HG02870 (cell line): ENCODE data around the gene BABAM2.

ENCODE experiments used
- ATAC-seq: cut with Tn5 transposase; IDR thresholded peaks from one replicate; pipeline ENCODE4 v1.9.1; 2021; ENCODE audit warnings: mild to moderate bottlenecking, moderate library complexity; ENCODE audit not compliant: unreplicated experiment

BABAM2 gene

DNA sequence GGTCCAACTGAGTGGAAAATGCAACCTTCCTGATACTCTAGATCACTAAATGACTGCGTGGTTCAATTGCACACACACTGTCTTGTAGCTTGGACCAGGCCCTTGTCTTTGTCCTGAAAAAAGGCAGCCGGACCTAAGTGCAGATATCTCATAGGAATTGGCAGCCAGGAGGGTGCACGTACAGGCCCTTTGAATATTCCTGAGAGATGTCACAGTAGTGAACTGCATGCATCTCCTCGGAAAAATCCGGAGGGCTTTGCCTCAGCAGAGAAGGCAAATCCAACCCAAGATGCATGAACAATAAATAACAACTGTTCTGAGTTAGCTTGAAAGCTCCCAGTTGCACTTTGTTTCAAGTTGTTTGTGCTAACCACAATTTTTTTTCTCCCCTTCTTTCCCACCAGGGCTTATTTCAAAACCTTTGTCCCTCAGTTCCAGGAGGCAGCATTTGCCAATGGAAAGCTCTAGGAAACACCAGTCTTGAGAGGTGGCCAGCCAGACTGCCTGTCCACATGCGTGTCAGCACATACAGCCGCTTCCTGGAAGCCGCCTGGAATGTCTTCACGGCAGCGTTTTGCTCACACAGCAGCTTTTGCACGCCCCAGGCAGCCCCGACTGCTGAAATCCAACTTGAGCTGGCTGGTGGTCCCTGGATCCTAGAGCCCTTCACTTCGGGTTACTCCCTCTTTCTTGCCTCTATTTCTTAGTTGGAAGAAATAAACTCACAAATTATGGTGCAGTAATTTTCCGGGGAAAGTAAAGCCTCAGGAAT, 447.7 kb downstream of the BABAM2 start:
- no peak for ATAC-seq

GRCh38 chr2:28338831-28339321, 448.3 kb downstream of the BABAM2 start:
- no peak for ATAC-seq

- ATAC-seq = no peak
These were observed 449.1 kb downstream of the BABAM2 start for GRCh38 chr2:28339516-28340175.

DNA sequence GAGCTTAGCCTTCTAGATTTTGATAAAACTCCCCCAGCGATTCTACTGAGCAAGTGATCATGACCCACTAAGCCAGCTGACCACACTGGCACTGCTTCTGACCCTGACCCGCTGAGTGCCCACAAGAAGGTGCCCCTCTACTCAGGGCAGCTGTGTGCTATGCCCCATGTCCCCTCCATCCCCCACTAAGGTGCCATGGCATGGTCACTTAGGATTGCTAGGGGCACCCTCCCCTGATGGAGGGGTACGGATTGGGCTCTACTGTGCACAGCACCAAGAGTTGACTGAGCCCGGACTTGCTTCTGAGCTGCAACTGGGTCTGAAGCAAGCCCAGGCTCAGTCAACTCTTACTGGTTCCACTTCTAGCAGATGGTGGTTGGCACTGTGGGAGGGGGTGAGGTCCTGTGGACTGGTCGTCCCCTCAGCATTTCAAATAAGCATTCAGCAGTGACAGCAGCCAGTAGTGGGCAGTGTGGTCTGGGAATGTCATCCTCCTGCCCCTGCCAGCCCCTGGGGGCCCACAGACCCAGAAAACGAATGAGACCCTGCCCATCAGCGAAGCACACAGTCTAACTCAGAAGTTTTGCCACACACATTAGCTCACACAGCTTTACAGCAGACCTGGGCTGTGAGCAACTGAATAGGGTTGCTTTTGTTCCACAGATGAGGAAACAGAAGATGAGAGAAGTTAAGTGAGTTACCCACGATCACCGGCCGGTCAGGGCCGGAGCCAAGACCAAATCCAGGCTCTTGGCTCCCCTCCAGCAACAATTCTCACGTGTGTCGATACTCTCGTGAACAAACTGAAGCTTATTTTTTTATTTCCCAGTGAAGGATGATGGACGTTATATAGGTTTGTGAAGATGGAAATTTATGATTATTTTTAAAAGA, 450.0 kb downstream of the BABAM2 start:
- no peak for ATAC-seq

GRCh38 chr2:28341208-28341891, 450.8 kb downstream of the BABAM2 start:
- no peak for ATAC-seq

DNA sequence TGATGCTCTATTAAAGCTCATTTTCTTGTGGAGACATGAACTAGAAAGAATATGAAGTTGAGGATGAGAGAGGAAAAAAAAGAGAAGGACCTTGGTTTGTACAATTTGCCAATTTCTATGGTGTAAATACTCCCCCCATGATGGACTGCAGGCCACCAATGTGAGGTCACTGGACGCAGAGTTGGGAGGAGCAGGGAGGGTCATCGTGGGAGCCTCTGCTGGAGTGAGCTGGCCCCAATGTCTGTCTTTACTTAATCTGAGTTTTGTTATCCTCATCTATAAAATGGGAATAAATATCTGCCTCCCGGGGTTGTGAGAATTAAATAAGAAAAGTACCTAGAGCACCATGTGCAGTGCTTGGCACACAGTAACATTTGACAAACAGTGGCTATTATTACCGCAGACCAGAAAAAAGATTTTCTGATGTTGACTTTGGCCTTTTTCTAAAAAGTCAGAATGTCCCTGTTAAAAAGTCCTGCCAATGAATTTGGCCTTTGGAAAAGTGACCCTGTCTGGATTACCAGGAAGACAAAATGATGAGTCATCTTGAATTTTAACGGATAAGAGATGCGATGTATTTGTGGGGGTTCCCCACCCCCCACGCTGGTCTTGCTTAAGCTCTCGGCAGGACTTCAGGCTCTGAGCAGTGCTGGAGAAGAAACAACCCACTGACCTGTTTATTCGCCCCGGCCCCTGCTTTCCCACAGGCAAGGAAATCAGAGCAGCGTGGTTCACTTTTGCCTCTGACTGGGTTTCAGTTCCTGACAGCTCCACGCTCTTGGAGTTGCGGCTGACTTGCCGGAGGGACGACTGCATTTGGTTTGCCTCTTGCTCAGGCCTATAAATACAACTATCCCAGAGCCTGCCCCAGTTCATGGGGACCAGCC, 451.8 kb downstream of the BABAM2 start:
- no peak for ATAC-seq

GRCh38 chr2:28343184-28343942, 452.8 kb downstream of the BABAM2 start:
- ATAC-seq = no peak

GRCh38 chr2:28343971-28344715, 453.6 kb downstream of the BABAM2 start:
- no peak for ATAC-seq

- ATAC-seq = no peak
These were observed 454.3 kb downstream of the BABAM2 start for GRCh38 chr2:28344756-28345373.

DNA sequence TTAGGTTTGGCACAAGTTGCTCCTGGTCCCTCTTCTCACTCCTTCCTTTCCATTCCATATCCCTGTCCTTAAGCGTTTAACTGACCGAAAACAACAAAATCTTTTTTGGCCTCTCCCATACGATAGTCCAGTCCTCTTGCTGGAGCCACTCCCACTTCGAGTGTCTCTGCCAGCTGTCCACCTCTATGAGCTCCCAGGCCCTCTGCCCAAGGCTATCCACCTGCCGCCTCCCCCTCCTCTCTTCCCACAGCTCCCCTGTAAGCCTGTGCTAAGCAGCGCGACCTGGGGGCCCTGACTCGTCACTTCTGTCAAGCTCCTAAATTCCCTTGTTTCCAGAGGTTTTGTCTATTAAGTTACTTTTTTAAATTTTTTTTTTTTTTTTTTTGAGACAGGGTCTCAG, 455.1 kb downstream of the BABAM2 start:
- ATAC-seq = no peak

DNA sequence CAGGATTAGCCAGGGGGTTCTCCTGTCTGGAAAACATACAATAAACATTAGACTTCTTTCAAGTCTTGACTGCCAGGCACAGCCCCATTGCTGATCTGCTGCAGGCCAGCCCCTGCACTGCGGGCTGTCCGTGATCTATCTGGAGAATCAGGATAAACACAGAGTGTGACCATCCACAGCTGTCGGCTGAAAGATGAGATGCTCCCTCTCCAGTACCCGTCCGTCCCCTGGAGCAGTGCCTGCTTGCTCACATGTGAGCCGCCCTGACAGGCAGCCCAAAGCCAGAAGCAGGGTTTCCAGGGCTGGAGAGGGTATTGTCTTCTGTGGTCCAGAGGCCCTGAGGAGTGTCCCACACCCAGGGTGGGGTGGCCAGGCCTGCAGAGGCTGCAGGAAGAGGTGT, 456.1 kb downstream of the BABAM2 start:
- no peak for ATAC-seq

DNA sequence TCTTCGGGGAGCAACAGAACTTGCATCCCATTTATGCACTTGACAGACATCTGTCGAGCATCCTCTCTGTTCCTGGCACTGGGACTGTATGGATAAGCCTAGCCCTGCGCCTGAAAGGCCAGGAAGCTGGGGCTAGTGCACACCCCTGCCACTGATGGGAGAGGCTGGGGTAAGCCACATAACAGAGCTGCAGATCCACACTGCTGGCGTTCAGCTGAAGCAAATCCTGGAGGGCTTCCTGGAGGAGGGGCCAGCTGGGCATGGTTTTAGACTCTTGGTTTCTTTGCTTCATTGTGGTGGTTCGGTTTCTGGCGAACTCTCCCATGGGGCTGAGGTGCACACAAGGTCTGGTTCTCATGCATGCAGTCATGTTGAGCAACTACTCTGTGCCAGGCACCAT, 456.7 kb downstream of the BABAM2 start:
- ATAC-seq = no peak

- ATAC-seq = no peak
These were observed 457.1 kb downstream of the BABAM2 start for GRCh38 chr2:28347596-28347995.

DNA sequence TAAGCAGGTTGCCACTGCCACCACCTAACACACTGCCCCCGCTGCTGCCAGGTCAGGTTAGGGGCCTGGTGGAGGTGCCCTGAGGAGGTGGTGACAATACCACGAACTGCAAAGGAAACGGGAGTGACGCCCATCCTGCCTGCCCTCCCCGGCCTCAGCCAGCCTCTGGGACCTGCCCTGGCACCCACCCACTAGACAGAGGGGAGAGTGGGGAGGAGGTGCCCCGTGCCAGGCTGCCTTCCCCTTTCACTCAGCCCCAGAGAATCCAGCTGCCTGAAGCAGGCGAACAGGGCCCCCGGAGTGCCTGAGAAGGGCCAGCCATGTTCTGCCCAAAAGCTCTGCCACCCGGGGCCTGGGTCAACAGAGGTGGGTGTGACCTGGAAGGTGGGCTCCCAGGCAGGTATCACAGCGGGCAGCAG, 457.6 kb downstream of the BABAM2 start:
- ATAC-seq = no peak

DNA sequence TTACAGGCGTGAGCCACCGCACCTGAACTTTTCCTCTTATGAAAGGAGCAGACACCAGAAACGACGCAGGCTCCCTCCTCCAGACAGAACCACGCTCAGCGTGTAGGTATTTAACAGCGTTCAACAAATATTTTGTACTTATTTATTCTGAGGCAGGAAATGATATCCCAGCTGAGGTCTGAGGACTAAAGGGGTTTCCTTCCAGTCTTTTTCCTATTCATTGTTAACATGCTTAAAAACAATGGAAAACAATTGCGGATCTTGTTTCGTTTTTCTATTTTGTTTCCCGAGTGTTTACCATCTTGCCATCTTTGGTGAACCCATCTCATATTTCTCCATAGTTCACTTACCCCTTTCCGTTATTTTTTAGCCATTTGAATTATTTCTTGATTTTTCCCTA, 458.4 kb downstream of the BABAM2 start:
- ATAC-seq = no peak

- ATAC-seq = no peak
These were observed 459.1 kb downstream of the BABAM2 start for GRCh38 chr2:28349546-28350165.

DNA sequence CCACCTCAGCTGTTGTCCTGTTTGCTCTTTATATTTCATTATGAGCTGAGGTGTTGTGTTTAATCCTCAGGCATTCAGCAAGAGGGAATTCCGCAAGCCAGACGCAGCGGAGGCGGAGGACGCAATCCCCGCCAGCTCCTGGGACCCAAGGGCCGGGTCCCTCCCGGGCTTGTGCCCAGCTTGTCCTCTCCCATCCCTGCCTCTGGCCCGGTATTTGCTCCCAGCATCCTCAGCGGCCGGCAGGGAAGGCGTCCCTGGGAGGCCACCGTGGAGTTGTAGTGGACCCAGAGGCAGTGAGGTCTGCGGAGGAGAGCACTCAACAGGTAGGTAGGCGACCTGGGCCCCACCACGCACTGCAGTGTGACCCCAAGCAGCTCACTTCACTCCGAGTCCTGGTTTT, 459.7 kb downstream of the BABAM2 start:
- ATAC-seq = no peak
